ENCODE results near the gene TIGD6. TPM values are rescaled to one million over a fixed set of nuclear protein-coding genes. Genes with fewer than 3 reads are reported as not detected.

The TIGD6 gene
- total RNA-seq, 1 experiment from 2014 or later: 4.3 TPM

- peak overlapping the region; percentile 90 for H3K4me3 ChIP-seq (ENCODE audit: low read depth, low read length)
- BruUV-seq (replicated peaks): no TSS peak
- no peaks in the 10 kb centered on the region for H3K27me3 ChIP-seq (replicated peaks; ENCODE audit: control insufficient read depth, insufficient read depth, low read length)
- CTCF ChIA-PET: interaction anchor here (0.6 to 5.0 kb wide), 19 partner anchors 11 to 387 kb away, joined by 3 to 39 read pairs (median 5); no protein-coding TSS in a partner anchor
- Mint-ChIP-seq H3K27ac (ENCODE audit: unreplicated experiment) (peak overlapping the region; percentile 50), H3K4me1 (ENCODE audit: low read depth, unreplicated experiment) (peaks cover 32% of the 10 kb centered on the region), H3K4me3 (ENCODE audit: unreplicated experiment) (peak overlapping the region; percentile 90), H3K9me3 (ENCODE audit: unreplicated experiment) (no peaks in the 10 kb centered on the region), H3K27me3 (ENCODE audit: insufficient read depth, unreplicated experiment) (no peaks in the 10 kb centered on the region), H3K36me3 (ENCODE audit: insufficient read depth, unreplicated experiment) (peaks cover 22% of the 10 kb centered on the region)
- H3K4me1 ChIP-seq: peaks cover 21% of the 10 kb centered on the region
- POLR2A ChIA-PET: interaction anchor here (0.6 to 1.0 kb wide), 2 partner anchors 109 to 124 kb away, joined by 3 to 4 read pairs; no protein-coding TSS in a partner anchor
- peaks cover 3% of the 10 kb centered on the region for H3K36me3 ChIP-seq (ENCODE audit: control insufficient read depth, insufficient read depth, low read length)
- intact Hi-C loops (cut with micrococcal nuclease; ENCODE audit: unreplicated experiment): loop anchor here (1.0 to 10.0 kb wide), 3 partner anchors 109 to 327 kb away; no protein-coding TSS in a partner anchor
- no peaks in the 10 kb centered on the region for H3K9me3 ChIP-seq
- peak in 1 of 2 experiments; percentile 49 for DNase-seq
- peak; percentile 56 to 60 for TF ChIP-seq CTCF (IDR thresholded peaks at IDR 0.05; ENCODE audit: insufficient read depth in 1 of 2, low read depth in 1 of 2, low read length in 1 of 2, severe bottlenecking in 1 of 2, unreplicated experiment in 1 of 2)
Measured at GRCh38 chr5:149961957-149962409, 38.5 kb downstream of the TIGD6 start.

- peak overlapping the region; percentile 90 for H3K4me3 Mint-ChIP-seq (ENCODE audit: unreplicated experiment)
- no peaks in the 10 kb centered on the region for H3K9me3 Mint-ChIP-seq (ENCODE audit: unreplicated experiment)
- ChIA-PET POLR2A (interaction anchor here (0.5 to 1.5 kb wide), 8 partner anchors 10 to 353 kb away, joined by 3 to 9 read pairs (median 4); partner anchors contain the start of genes HMGXB3 and TIGD6), CTCF (interaction anchor here (0.6 to 5.0 kb wide), 20 partner anchors 10 to 603 kb away, joined by 3 to 39 read pairs (median 7); partner anchors contain the start of gene PCYOX1L)
- TSS peak; percentile 59 for BruUV-seq (replicated peaks)
- peak overlapping the region; percentile 96 for H3K27ac Mint-ChIP-seq (ENCODE audit: unreplicated experiment)
- peaks cover 22% of the 10 kb centered on the region for H3K36me3 Mint-ChIP-seq (ENCODE audit: insufficient read depth, unreplicated experiment)
- Histone ChIP-seq H3K36me3 (ENCODE audit: control insufficient read depth, insufficient read depth, low read length) (peaks cover 3% of the 10 kb centered on the region), H3K9me3 (no peaks in the 10 kb centered on the region), H3K27me3 (replicated peaks; ENCODE audit: control insufficient read depth, insufficient read depth, low read length) (no peaks in the 10 kb centered on the region), H3K4me1 (peaks cover 25% of the 10 kb centered on the region), H3K4me3 (ENCODE audit: low read depth, low read length) (peak overlapping the region; percentile 90)
- intact Hi-C loops (cut with micrococcal nuclease; ENCODE audit: unreplicated experiment): loop anchor here (10.0 kb wide), 1 partner anchor 326 kb away; no protein-coding TSS in a partner anchor
- H3K27me3 Mint-ChIP-seq (ENCODE audit: insufficient read depth, unreplicated experiment): no peaks in the 10 kb centered on the region
- DNase-seq: no peak
- peaks cover 32% of the 10 kb centered on the region for H3K4me1 Mint-ChIP-seq (ENCODE audit: low read depth, unreplicated experiment)
- TF ChIP-seq CTCF (IDR thresholded peaks at IDR 0.05; ENCODE audit: insufficient read depth in 1 of 2, low read depth in 1 of 2, low read length in 1 of 2, severe bottlenecking in 1 of 2, unreplicated experiment in 1 of 2): no peak
Measured at GRCh38 chr5:149961186-149961685, 39.2 kb downstream of the TIGD6 start.

GRCh38 chr5:149960272-149961185 lies 39.9 kb downstream of the TIGD6 start, which contains the start of gene SLC26A2:
Gene SLC26A2 (plus strand): TSS chr5:149960758. CDS start chr5:149977653, 16,895 bp downstream.
- peak within 1 kb of the TSS; percentile 96 for H3K27ac Mint-ChIP-seq (ENCODE audit: unreplicated experiment)
- H3K9me3 Mint-ChIP-seq (ENCODE audit: unreplicated experiment): no peaks in the 10 kb centered on the region
- Histone ChIP-seq H3K36me3 (ENCODE audit: control insufficient read depth, insufficient read depth, low read length) (peaks cover 3% of the 10 kb centered on the region), H3K9me3 (no peaks in the 10 kb centered on the region), H3K27me3 (replicated peaks; ENCODE audit: control insufficient read depth, insufficient read depth, low read length) (no peaks in the 10 kb centered on the region), H3K4me3 (ENCODE audit: low read depth, low read length) (peak within 1 kb of the TSS; percentile 90), H3K4me1 (peaks cover 25% of the 10 kb centered on the region)
- TF ChIP-seq CTCF (IDR thresholded peaks at IDR 0.05; ENCODE audit: insufficient read depth in 1 of 2, low read depth in 1 of 2, low read length in 1 of 2, severe bottlenecking in 1 of 2, unreplicated experiment in 1 of 2): no peak
- peaks cover 32% of the 10 kb centered on the region for H3K4me1 Mint-ChIP-seq (ENCODE audit: low read depth, unreplicated experiment)
- H3K27me3 Mint-ChIP-seq (ENCODE audit: insufficient read depth, unreplicated experiment): no peaks in the 10 kb centered on the region
- DNase-seq: peak; percentile 98 to 99
- H3K4me3 Mint-ChIP-seq (ENCODE audit: unreplicated experiment): peak within 1 kb of the TSS; percentile 90
- peaks cover 22% of the 10 kb centered on the region for H3K36me3 Mint-ChIP-seq (ENCODE audit: insufficient read depth, unreplicated experiment)
- POLR2A ChIA-PET: interaction anchor here (0.5 to 1.5 kb wide), 18 partner anchors 9 to 677 kb away, joined by 3 to 9 read pairs (median 3); partner anchors contain the start of genes HMGXB3 and TIGD6
- BruUV-seq (replicated peaks): no TSS peak
- CTCF ChIA-PET: interaction anchor here (1.0 to 5.0 kb wide), 18 partner anchors 9 to 603 kb away, joined by 3 to 39 read pairs (median 6); partner anchors contain the start of genes PCYOX1L and PPARGC1B
- intact Hi-C loops (cut with micrococcal nuclease; ENCODE audit: unreplicated experiment): loop anchor here (1.0 to 10.0 kb wide), 5 partner anchors 18 to 326 kb away; no protein-coding TSS in a partner anchor

All from Caco-2 (cell line).